ENCODE data around the gene NEGR1. TPM values are rescaled to one million over a fixed set of nuclear protein-coding genes. Genes with fewer than 3 reads are reported as not detected.

The NEGR1 gene
- total and polyA plus RNA-seq, 2 experiments from 2014 or later, result 0.57 to 0.94 TPM

- TF ChIP-seq, protein P1, sequence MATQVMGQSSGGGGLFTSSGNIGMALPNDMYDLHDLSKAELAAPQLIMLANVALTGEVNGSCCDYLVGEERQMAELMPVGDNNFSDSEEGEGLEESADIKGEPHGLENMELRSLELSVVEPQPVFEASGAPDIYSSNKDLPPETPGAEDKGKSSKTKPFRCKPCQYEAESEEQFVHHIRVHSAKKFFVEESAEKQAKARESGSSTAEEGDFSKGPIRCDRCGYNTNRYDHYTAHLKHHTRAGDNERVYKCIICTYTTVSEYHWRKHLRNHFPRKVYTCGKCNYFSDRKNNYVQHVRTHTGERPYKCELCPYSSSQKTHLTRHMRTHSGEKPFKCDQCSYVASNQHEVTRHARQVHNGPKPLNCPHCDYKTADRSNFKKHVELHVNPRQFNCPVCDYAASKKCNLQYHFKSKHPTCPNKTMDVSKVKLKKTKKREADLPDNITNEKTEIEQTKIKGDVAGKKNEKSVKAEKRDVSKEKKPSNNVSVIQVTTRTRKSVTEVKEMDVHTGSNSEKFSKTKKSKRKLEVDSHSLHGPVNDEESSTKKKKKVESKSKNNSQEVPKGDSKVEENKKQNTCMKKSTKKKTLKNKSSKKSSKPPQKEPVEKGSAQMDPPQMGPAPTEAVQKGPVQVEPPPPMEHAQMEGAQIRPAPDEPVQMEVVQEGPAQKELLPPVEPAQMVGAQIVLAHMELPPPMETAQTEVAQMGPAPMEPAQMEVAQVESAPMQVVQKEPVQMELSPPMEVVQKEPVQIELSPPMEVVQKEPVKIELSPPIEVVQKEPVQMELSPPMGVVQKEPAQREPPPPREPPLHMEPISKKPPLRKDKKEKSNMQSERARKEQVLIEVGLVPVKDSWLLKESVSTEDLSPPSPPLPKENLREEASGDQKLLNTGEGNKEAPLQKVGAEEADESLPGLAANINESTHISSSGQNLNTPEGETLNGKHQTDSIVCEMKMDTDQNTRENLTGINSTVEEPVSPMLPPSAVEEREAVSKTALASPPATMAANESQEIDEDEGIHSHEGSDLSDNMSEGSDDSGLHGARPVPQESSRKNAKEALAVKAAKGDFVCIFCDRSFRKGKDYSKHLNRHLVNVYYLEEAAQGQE (IDR thresholded peaks at IDR 0.05; ENCODE audit: unreplicated experiment), result no peak
- TF ChIP-seq EZH2phosphoT487 (IDR thresholded peaks at IDR 0.05; ENCODE audit: unreplicated experiment), result no peak
- no peak for TF ChIP-seq ZNF462 (CRISPR knock-in tag; IDR thresholded peaks at IDR 0.05)
- TF ChIP-seq ZNF114 (CRISPR knock-in tag; IDR thresholded peaks at IDR 0.05), result no peak
Measured at GRCh38 chr1:71488555-71489252, 793.6 kb downstream of the NEGR1 start (continued).

GRCh38 chr1:71473331-71473730 lies 809.0 kb downstream of the NEGR1 start:
- H3K36me3 ChIP-seq (ENCODE audit: insufficient read depth), result no peaks in the 10 kb centered on the region
- ATAC-seq, result no peak
- TF ChIP-seq EZH2phosphoT487 (IDR thresholded peaks at IDR 0.05; ENCODE audit: unreplicated experiment), result no peak
- no peak for TF ChIP-seq STAT1 (IDR thresholded peaks at IDR 0.05; ENCODE audit: unreplicated experiment)
- TF ChIP-seq NANOG (IDR thresholded peaks at IDR 0.05; ENCODE audit: borderline replicate concordance), result no peak
- TF ChIP-seq, protein P1 (IDR thresholded peaks at IDR 0.05; ENCODE audit: unreplicated experiment), result no peak
- no peak for TF ChIP-seq ZNF331 (CRISPR knock-in tag; IDR thresholded peaks at IDR 0.05; ENCODE audit: low read depth)
- TF ChIP-seq ZNF114 (CRISPR knock-in tag; IDR thresholded peaks at IDR 0.05), result no peak
- no peak for TF ChIP-seq CTCF (conservative IDR thresholded peaks at IDR 0.05; ENCODE audit: low read depth in 2 of 2)

More at GRCh38 chr1:71473331-71473730, 809.0 kb downstream of the NEGR1 start:
- peaks cover 4% of the 10 kb centered on the region; the same call in 1 of the 3 replicates for H3K9me3 Mint-ChIP-seq
- H3K27ac Mint-ChIP-seq, result no peak overlapping the region
- no peaks in the 10 kb centered on the region for H3K36me3 Mint-ChIP-seq (ENCODE audit: low read depth)
- Histone ChIP-seq H3K4me2 (no peak overlapping the region), H3K27me3 (ENCODE audit: insufficient read depth) (no peaks in the 10 kb centered on the region), H3K9me2 (ENCODE audit: insufficient read depth) (no peaks in the 10 kb centered on the region), H2AFZ (no peak overlapping the region), H3F3A (replicated peaks; ENCODE audit: low read depth) (no peaks in the 10 kb centered on the region), H3K4me3 (no peak overlapping the region), H3K79me2 (replicated peaks; ENCODE audit: insufficient read depth) (no peaks in the 10 kb centered on the region), H3K4me1 (ENCODE audit: insufficient read depth) (no peaks in the 10 kb centered on the region), H4K20me1 (replicated peaks; ENCODE audit: insufficient read depth) (no peaks in the 10 kb centered on the region), H3K27ac (ENCODE audit: low read depth) (no peak overlapping the region)
- peaks cover 8% of the 10 kb centered on the region for H3K4me1 Mint-ChIP-seq
- no peak for DNase-seq (ENCODE audit: low spot score)
- no peaks in the 10 kb centered on the region for H3K27me3 Mint-ChIP-seq (ENCODE audit: insufficient read depth, low read depth, poor library complexity)
- H3K4me3 Mint-ChIP-seq, result no peak overlapping the region

Measured in GM23338 (cell line).